Frontal cortex (tissue), 4 donors: ENCODE measurements around the gene BRWD1. TPM values are rescaled to one million over a fixed set of nuclear protein-coding genes. Genes with fewer than 3 reads are reported as not detected.

Source experiments
- DNase-seq, 2 donors: peaks; one replicate each; pipeline ENCODE4 v3.0.0; 2012; ENCODE audit warnings: low spot score in 2 of 2
- FAIRE-seq: peaks from 2 replicates; lab custom pipeline; 2012; peaks lifted over from hg19 to GRCh38; lab: Jason Lieb, UNC
- total RNA-seq: library from RNA; depleted of rRNA; stranded (reverse); fragments of >200 nt; gene quantifications from one replicate; pipeline ENCODE4 v1.2.3, GENCODE V29; 2014
- donor health status: control.
- donor health status: control.
- donor health status: control.

Gene BRWD1
- total RNA-seq, 1 donor from 2014 or later, result 399 TPM

DNA sequence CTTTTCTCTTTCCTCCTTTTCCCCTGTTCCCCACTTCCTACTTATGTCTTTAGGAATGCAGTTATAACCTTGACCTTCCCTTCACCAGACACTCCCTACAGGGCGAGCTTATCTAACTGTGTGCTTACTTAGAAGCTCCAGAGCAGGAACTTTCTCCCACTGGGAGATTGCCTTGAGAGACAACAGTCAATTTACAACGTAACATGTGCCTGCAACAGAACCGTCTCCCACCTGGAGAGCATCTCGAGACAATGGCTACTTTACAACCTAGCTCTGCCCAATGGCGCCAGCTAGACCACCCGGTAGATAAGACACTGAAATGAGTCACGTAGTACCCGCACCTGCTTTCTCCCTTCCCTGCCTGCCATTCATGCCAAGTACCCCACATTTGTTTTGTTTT lies 18.7 kb upstream of the BRWD1 start:
- DNase-seq, result no peak
- FAIRE-seq, result no peak

DNA sequence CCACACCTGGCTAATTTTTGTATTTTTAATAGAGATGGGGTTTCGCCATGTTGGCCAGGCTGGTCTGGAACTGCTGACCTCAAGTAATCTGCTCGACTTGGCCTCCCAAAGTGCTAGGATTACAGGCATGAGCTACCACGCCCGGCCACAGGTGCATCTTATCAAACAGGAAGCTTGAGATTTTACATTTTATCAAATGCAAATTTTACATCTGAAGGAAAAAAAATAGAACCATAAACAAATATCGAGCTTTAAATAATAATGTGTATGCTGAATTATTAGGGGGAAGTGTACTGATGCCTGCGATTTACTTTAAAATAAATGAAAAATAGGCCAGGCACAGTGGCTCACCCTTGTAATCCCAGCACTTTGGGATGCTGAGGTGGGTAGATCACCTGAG lies 16.6 kb upstream of the BRWD1 start:
- FAIRE-seq (no peak), DNase-seq (no peak)

GRCh38 chr21:39327727-39328126 lies 14.3 kb upstream of the BRWD1 start:
- DNase-seq (no peak), FAIRE-seq (no peak)

GRCh38 chr21:39326607-39327307 lies 13.3 kb upstream of the BRWD1 start:
- no peak for FAIRE-seq
- no peak for DNase-seq

DNA sequence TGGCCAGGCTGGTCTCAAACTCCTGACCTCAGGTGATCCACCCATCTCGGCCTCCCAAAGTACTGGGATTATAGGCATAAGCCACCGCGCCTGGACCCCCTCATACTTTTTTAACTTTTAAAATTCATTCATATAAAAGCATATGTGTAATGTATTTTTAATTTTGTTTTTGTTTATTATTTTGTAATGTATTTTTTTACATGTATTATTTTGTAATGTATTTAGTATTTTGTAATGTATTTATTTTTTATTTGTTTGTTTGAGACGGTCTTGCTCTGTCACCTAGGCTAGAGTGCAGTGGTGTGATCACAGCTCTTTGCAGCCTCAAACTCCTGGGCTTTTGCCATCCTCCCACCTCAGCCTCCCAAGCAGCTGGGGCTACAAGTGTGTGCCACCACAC lies 12.0 kb upstream of the BRWD1 start:
- FAIRE-seq, result no peak
- DNase-seq, result no peak

GRCh38 chr21:39321424-39321823 lies 8.0 kb upstream of the BRWD1 start:
- no peak for FAIRE-seq
- no peak for DNase-seq

DNA sequence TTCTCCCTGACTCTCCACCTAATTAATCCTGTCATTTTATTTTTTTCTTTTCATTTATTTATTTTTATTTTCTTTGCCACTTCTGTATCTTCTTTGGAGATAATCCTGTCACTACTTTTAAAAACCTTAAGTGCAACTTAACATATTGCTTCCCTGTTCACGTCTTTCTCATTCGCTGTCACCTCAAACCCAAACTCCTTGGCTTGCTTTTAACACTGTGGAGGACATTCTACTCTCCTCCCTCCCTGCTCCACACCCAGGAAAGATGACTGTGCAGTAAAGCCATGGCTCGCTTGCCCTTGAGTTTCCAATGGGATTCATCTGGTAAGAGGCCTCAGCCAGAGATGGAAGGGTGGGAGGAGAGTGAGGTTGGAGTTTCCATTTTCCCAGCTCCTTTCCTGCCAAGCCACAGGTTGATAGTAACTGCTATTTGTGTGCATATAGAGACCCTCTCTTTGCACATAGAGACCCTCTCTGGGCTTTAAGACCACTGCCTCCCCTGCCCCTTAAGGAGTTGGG lies 6.4 kb upstream of the BRWD1 start:
- no peak for FAIRE-seq

DNA sequence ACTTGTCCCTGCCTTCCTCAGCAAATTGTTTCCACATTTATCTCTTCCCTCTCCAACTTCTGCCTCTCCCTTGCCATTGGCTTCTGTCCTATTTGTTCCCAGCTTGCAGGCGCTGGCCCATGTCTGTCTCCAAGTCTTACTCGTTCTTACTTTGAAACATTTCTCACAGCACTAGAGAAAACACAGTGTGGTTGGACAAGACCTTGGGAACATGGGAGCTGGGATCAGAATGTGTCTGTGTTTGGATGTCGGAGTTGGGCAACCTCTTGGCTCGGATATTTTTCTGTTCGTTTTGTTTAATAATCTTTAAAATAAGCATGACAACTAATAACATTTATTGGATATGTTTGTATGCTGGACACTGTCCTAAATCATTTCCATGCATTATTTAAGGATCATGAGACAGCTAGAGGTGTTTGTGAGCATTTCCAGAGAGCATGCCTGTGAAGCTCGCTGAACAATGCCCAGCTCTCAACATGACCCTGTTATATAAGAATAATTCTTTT lies 5.9 kb upstream of the BRWD1 start:
- FAIRE-seq (no peak), DNase-seq (no peak)

More for the DNA sequence above, 6.4 kb upstream of the BRWD1 start:
- DNase-seq, result no peak

- no peak for DNase-seq
- no peak for FAIRE-seq
Measured at GRCh38 chr21:39318091-39318959, 4.9 kb upstream of the BRWD1 start.

- no peak for FAIRE-seq
- DNase-seq, result peak in 1 of 2 donors; percentile 20
Measured at GRCh38 chr21:39317134-39318090, 4.0 kb upstream of the BRWD1 start.

DNA sequence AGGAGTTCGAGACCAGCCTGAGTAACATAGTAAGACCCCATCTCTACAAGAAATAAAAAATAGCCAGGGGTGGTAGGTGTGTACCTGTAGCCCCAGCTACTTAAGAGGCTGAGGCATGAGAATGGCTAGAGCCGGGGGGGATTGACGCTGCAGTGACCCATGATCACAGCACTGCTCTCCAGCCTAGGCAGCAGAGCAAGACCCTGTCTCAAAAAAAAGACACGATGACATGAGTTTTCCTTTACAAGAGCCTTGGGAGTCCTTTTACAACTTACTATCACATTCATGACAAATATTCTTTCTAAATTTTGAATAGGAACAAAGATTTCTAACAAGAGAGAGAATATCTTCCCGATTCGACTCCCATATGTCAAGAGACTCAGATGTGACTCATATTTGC lies 3.3 kb upstream of the BRWD1 start:
- no peak for FAIRE-seq

GRCh38 chr21:39315603-39316445 lies 2.4 kb upstream of the BRWD1 start:
- FAIRE-seq (no peak), DNase-seq (no peak)

More for the DNA sequence above, 3.3 kb upstream of the BRWD1 start:
- no peak for DNase-seq

- FAIRE-seq (no peak), DNase-seq (no peak)
Measured at GRCh38 chr21:39314143-39315027, 953 bp upstream of the BRWD1 start.

DNA sequence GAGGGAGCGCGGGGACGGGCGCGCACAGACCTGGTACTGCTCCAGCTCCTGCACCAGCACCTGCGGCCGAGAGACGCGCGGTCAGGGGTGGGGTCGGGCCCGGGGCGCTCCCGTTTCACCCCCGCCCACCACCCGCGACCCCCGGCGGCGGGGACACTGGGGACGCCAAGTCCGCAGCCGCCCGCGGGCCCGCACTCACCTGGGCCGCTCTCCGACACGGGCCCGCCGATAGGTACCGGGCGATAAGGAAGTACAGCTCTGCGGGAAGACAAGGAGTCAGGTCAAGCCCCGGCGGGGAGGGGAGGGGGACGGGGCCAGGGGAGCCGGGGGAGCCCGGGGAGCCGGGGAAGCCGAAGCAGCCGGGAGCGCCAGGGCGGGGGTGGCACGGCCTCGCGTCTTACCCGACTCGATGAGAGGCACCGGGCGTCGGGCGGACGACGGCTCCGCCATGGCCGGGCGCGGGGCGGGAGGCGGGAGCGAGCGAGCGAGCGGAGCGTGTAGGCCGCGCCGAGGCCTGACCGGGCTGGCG lies 326 bp downstream of the BRWD1 start:
- no peak for DNase-seq
- no peak for FAIRE-seq

DNA sequence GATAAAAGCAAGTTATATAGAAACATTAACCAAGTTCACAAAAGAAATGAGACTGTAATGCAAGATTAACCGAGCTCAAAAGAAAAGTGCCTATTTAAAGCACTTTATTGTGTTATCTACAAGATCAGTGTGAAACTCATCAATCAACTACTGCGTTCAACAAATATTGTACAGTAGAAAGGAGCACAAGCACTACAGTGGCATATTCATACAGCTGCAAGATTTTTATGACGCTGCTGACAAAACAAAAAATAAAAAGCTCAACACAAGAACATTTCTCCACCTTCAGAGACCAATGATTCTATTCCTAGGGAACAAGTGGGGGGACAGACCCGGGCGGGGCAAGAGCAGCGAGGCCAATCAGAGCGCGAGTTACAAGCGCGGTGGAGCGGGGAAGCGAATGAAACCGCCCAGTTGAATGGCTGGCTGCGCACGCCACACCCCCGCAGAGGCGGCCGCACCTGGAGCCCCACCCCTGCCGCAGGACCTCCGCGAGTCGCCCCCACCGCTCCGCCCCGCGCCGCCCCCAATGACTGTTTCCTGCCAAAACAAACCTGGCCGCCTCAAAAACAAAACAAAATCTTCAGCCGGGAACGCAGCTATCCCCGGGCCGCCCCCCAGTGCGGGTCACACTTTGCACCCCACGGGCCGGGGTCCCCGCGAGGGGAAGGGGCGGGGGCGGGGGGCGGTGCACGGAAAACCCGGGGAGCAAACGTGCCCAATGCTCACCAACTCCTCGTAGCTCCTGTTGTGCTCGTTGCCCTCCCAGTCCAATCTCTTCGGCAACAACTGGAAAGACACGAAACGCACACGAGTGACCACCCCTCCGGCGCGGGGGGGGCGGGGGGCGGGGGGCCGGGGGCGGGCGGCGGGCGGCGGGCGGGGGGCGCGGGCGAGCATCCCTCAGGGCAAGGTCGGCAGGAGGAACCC lies 1.1 kb downstream of the BRWD1 start:
- FAIRE-seq, result peak; percentile 3

DNA sequence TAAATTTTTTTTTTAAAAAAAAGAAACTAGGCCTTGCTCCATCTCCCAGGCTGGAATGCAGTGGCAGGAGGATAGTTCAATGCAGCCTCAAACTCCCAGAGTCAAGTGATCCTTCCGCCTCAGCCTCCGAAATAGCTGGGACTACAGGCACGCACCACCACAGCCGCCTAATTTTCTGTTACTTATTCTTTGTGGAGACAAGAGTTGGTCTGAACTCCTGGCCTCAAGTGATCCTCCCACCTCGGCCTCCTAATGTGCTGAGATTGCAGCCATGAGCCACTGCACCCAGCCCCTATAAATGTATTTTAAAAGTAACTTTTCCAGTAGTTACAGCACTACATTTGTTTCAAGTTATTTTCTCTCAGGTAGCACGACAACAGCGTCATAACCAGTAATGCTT lies 2.3 kb downstream of the BRWD1 start:
- DNase-seq, result no peak
- no peak for FAIRE-seq

More for the DNA sequence above, 1.1 kb downstream of the BRWD1 start:
- peak; percentile 95 for DNase-seq

GRCh38 chr21:39307466-39307865 lies 6.0 kb downstream of the BRWD1 start:
- FAIRE-seq (no peak), DNase-seq (no peak)
